A673 (cell line): ENCODE measurements around the gene ZNF823. TPM values are rescaled to one million over a fixed set of nuclear protein-coding genes. Genes with fewer than 3 reads are reported as not detected.
"Not testable (repeated sequence)": the region's sequence is repeated elsewhere in the genome, so short reads cannot be mapped to it uniquely, and the experiment has no call there.

Source experiments
- BruUV-seq: library from RNA; stranded (reverse); fragments of 400-500 nt; replicated peaks from 2 replicates; lab custom pipeline; 2021; lab: Mats Ljungman, UMichigan
- CTCF ChIA-PET: fragments of 300-600 bp; sonication (Branson Sonifier 250); formaldehyde crosslinking; loops from one replicate; lab custom pipeline; 2022; ENCODE audit warnings: antibody characterized with exemption; lab: Charles Lee
- POLR2A ChIA-PET: fragments of 300-600 bp; sonication (Branson Sonifier 250); formaldehyde crosslinking; loops from one replicate; lab custom pipeline; 2022; ENCODE audit warnings: antibody characterized with exemption; ENCODE audit not compliant: low non-redundant PET; lab: Charles Lee
- DNase-seq: peaks from one replicate; pipeline ENCODE4 v3.0.0-alpha.2; 2015; ENCODE audit warnings: low spot score
- H3K27ac ChIP-seq: fragments of 200-600 bp; sonication (generic); 2 replicates; pipeline ENCODE4 v1.5.1; 2016; ENCODE audit warnings: mixed run types, low read depth, mild to moderate bottlenecking, mixed read lengths, antibody characterized with exemption, low read length; ENCODE audit not compliant: poor library complexity, severe bottlenecking
- H3K27me3 ChIP-seq: fragments of 200-600 bp; sonication (generic); replicated peaks from 2 replicates; pipeline ENCODE4 v1.6.1; 2017; ENCODE audit warnings: mixed run types, low read depth, mild to moderate bottlenecking, mixed read lengths, antibody characterized with exemption, low read length; ENCODE audit not compliant: insufficient read depth, poor library complexity
- H3K36me3 ChIP-seq: fragments of 200-600 bp; sonication (generic); 2 replicates; pipeline ENCODE4 v1.6.1; 2016; ENCODE audit warnings: mixed run types, mild to moderate bottlenecking, mixed read lengths, antibody characterized with exemption, low read length; ENCODE audit not compliant: insufficient read depth, poor library complexity, severe bottlenecking
- H3K4me1 ChIP-seq: fragments of 200-600 bp; sonication (generic); 2 replicates; pipeline ENCODE4 v1.6.1; 2017; ENCODE audit warnings: mixed run types, mild to moderate bottlenecking, mixed read lengths, antibody characterized with exemption, low read length; ENCODE audit not compliant: insufficient read depth, poor library complexity, severe bottlenecking
- H3K4me3 ChIP-seq: fragments of 200-600 bp; sonication (generic); 2 replicates; pipeline ENCODE4 v1.5.1; 2016; ENCODE audit warnings: low read depth, mixed run types, mild to moderate bottlenecking, mixed read lengths, low read length; ENCODE audit not compliant: poor library complexity, severe bottlenecking
- H3K9me3 ChIP-seq: fragments of 200-600 bp; sonication (generic); 2 replicates; pipeline ENCODE4 v1.6.1; 2016; ENCODE audit warnings: mixed run types, low read depth, mild to moderate bottlenecking, mixed read lengths, antibody characterized with exemption, low read length; ENCODE audit not compliant: poor library complexity, severe bottlenecking
- CTCF ChIP-seq: fragments of 300-800, 200-600 bp; sonication (generic); conservative IDR thresholded peaks from 2 replicates; pipeline ENCODE4 v1.5.1; 2017; ENCODE audit warnings: low read depth, mild to moderate bottlenecking, antibody characterized with exemption, low read length, moderate library complexity, mixed read lengths
- EZH2 ChIP-seq: fragments of 200-600 bp; sonication (generic); IDR thresholded peaks from 2 replicates; pipeline ENCODE4 v1.6.1; 2017; ENCODE audit warnings: borderline replicate concordance, low read depth, mild to moderate bottlenecking, mixed read lengths, antibody characterized with exemption, low read length; ENCODE audit not compliant: poor library complexity, severe bottlenecking
- intact Hi-C: fragments of 100-400 bp; cut with micrococcal nuclease; formaldehyde crosslinking; loops from one replicate; pipeline ENCODE4 v1.10.0; 2022; ENCODE audit not compliant: unreplicated experiment
- total RNA-seq: library from RNA; stranded (reverse); gene quantifications from 2 replicates; pipeline ENCODE4 v1.2.3, GENCODE V29; 2021

ZNF823 gene
- total RNA-seq, 1 experiment from 2014 or later = 8.4 TPM

DNA sequence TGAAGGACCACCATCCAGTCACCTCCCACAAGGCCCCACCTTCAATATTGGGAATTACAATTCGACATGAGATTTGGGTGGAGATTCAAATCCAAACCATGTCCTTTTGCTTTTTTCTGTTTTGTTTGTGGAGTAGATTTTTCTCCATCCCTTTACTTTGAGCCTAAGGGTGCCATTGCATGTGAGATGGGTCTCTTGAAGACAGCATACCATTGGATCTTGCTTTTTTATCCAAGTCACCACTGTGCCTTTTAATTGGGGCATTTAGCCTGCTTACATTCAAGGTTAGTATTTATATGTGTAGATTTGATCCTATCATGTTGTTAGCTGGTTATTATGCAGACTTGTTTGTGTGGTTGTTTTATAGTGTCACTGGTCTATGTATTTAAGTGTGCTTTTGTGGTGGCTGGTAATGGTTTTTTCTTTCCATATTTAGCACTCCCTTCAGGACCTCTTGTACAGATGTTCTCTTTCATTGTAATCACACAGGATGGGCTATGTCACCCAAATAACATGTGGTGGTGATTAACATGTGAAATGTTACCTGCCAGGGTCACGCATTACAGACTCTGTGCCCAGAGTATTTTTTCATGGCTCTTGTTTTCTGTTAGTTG lies 58.0 kb downstream of the ZNF823 start:
- CTCF ChIA-PET = no interaction called here
- Histone ChIP-seq H3K36me3 (peaks cover 9% of the 10 kb centered on the region), H3K9me3 (peaks cover 46% of the 10 kb centered on the region), H3K27me3 (no peaks in the 10 kb centered on the region), H3K4me3 (no peak overlapping the region), H3K4me1 (no peaks in the 10 kb centered on the region), H3K27ac (no peak overlapping the region)
- DNase-seq = no peak
- POLR2A ChIA-PET = no interaction called here
- no peak for TF ChIP-seq EZH2
- TF ChIP-seq CTCF = no peak
- intact Hi-C loops = no loop called here
- BruUV-seq = no TSS peak

DNA sequence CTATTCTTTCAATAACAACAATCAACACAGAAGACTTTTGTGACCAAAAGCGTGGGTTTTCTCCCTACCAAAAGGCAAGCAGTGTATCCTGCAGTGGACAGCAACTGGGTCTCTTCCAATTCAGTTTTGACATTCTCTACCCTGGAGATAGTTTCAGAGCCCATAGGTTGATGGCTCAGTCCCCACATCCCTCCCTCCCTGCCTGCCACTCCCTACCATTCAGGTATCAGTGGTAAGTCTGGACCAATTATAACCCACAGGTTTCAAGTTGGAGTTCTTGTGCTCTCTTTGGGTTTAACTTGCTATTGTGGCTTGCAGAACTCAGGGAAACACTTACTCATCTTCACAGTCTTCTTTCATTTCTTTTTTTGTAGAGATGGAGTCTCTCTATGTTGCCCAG lies 60.2 kb downstream of the ZNF823 start:
- CTCF ChIA-PET = no interaction called here
- intact Hi-C loops = no loop called here

GRCh38 chr19:11676661-11677600 lies 61.8 kb downstream of the ZNF823 start:
- BruUV-seq, H3K27me3 ChIP-seq, DNase-seq, H3K27ac ChIP-seq, H3K4me1 ChIP-seq, H3K4me3 ChIP-seq, H3K36me3 ChIP-seq, POLR2A ChIA-PET, intact Hi-C loops: not testable (repeated sequence)
- CTCF ChIA-PET = interaction anchor here (0.6 kb wide), 1 partner anchor 379 kb away, joined by 3 read pairs; no protein-coding TSS in a partner anchor
- H3K9me3 ChIP-seq = peaks cover 10% of the 10 kb centered on the region

More for the DNA sequence above, 60.2 kb downstream of the ZNF823 start:
- no peaks in the 10 kb centered on the region for H3K27me3 ChIP-seq
- peaks cover 23% of the 10 kb centered on the region for H3K9me3 ChIP-seq
- no peaks in the 10 kb centered on the region for H3K4me1 ChIP-seq
- TF ChIP-seq CTCF (no peak), EZH2 (no peak)
- POLR2A ChIA-PET = no interaction called here
- H3K27ac ChIP-seq = no peak overlapping the region
- BruUV-seq = no TSS peak
- H3K36me3 ChIP-seq = peaks cover 4% of the 10 kb centered on the region
- DNase-seq = no peak
- H3K4me3 ChIP-seq = no peak overlapping the region
